Activated CD4-positive, alpha-beta T cell treated with anti-CD3 and anti-CD28 coated beads for 48 hours (primary cell): Measurements from ENCODE around the gene FAS.

Experiments
- DNase-seq: peaks from one replicate; pipeline ENCODE4 v3.0.0-alpha.2; 2020

FAS gene

DNA sequence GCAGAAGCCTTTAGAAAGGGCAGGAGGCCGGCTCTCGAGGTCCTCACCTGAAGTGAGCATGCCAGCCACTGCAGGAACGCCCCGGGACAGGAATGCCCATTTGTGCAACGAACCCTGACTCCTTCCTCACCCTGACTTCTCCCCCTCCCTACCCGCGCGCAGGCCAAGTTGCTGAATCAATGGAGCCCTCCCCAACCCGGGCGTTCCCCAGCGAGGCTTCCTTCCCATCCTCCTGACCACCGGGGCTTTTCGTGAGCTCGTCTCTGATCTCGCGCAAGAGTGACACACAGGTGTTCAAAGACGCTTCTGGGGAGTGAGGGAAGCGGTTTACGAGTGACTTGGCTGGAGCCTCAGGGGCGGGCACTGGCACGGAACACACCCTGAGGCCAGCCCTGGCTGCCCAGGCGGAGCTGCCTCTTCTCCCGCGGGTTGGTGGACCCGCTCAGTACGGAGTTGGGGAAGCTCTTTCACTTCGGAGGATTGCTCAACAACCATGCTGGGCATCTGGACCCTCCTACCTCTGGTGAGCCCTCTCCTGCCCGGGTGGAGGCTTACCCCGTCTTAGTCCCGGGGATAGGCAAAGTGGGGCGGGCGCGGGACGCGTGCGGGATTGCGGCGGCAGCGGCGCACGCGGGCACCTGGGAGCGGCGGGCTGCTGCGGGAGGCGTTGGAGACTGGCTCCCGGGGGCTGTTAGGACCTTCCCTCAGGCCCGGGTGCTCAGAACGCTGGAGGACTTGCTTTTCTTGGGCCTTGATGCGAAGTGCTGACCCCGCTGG is at the start of gene FAS:
FAS (plus strand) TSS at position 415 of the 777 bp plus-strand sequence; CDS start at position 494, 79 bp downstream.
- peak; percentile 83 for DNase-seq

GRCh38 chr10:88941026-88941425 is 49.6 kb upstream of the FAS start:
- no peak for DNase-seq

DNA sequence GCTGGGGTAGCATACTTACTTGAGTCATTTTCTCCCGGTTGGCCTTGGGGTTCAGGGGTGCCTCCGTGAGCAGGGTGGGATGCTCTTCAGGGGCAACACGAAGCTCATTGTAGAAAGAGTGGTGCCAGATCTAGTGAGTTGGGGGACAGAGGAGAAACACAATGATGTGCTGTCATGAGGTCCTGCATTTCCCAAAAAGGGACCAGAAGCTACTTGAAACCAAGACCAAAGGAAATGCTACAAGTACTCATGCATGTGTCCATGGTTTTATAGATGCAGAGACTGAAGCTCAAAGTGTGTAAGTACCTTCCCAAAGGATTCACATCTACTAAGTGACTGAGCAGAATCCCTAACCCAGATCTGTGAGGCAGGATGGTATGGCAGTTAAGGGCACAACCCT is 46.8 kb upstream of the FAS start:
- DNase-seq: no peak

- DNase-seq: no peak
These were observed 45.8 kb upstream of the FAS start for GRCh38 chr10:88944813-88945212.

GRCh38 chr10:88946200-88946599 is 44.4 kb upstream of the FAS start:
- no peak for DNase-seq

GRCh38 chr10:88946965-88947590 is 43.5 kb upstream of the FAS start:
- no peak for DNase-seq

DNA sequence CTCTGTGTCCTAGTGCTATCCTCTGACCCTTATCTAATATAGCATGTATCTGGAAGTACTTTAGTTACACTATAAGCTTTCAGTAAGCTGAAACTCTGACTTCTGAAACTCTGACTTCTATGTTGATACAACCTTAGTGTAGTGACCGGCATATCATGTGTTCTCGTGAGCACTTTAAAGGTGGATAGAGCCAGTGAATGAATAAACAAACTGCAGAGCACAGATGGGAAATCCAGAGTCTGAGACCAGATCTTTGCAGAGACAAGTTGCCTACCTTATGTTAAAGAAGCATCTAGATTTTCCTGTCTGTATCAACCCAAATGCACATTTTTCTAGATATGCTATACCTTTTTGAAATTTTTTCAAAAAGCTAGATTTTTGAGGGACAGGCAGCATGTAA is 41.5 kb upstream of the FAS start:
- DNase-seq: no peak

GRCh38 chr10:88949912-88950837 is 40.4 kb upstream of the FAS start:
- no peak for DNase-seq

DNA sequence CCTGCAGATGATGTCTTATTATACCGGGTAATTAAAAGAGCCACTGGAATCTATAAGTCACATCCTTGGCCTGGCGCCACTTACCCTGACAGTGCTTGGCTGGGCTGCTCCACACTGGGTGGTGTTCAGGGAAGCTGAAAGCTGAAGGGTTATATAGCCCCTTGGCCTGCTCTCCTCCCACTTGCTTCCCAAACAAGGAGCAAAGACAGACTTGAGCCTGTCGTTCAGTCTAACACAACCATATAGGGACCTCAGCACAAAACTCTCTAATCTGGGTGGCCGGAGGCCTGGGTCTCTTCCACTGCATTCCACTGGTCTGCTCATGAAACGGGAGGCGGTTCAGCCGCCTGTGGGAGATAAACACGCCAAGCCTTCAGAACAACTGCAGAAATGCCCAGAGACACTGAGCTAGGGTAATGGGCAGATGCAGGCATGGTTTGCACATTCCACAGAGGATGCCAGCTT is 37.9 kb upstream of the FAS start, which contains the start of gene ACTA2:
ACTA2 (minus strand) TSS at position 127 of the 465 bp plus-strand sequence. CDS start 3,843 bp downstream, outside the sequence.
- no peak for DNase-seq

DNA sequence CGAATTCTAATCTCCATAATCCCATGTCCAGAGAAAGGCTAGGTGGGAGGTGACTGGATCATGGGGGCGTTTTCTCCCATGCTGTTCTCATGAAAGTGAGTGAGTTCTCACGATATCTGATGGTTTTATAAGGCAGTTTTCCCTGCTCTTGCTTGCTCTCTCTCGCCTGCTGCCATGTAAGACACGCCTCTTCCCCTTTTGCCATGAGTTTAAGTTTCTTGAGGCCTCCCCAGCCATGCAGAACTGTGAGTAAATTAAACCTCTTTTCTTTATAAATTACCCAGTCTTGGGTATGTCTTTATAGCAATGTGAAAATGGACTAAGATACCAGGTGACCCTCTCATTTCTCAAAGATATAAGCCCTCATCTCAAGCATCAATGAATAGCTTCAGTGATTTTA is 36.9 kb upstream of the FAS start:
- DNase-seq: no peak

- DNase-seq: no peak
These were observed 36.0 kb upstream of the FAS start for GRCh38 chr10:88954458-88955083.

GRCh38 chr10:88957381-88957780 is 33.2 kb upstream of the FAS start:
- no peak for DNase-seq

- DNase-seq: no peak
These were observed 31.9 kb upstream of the FAS start for GRCh38 chr10:88958721-88959120.

- peak; percentile 14 for DNase-seq
These were observed 29.8 kb upstream of the FAS start for GRCh38 chr10:88960802-88961201.

- DNase-seq: no peak
These were observed 29.3 kb upstream of the FAS start for GRCh38 chr10:88961266-88961665.

DNA sequence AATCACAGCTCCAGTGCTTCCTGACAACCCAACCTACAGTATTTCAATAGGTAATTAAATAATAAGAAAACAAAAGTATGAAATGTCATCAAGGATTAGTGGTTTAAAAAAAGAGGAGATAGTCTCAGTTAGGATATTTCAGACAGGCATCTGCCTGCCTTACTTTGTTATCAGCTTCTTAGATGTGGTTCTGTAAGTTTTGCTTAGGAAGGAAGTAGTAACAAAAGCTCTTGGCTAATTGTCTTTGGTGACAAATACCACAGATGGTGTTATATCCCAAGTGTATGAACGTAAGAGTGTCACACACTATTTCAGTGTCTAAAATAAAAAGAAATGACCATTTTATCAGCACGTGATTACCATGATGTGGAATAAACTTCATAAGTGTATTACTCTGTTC is 28.3 kb upstream of the FAS start:
- no peak for DNase-seq

GRCh38 chr10:88963318-88963717 is 27.3 kb upstream of the FAS start:
- DNase-seq: no peak

- no peak for DNase-seq
These were observed 26.2 kb upstream of the FAS start for GRCh38 chr10:88964360-88964759.

DNA sequence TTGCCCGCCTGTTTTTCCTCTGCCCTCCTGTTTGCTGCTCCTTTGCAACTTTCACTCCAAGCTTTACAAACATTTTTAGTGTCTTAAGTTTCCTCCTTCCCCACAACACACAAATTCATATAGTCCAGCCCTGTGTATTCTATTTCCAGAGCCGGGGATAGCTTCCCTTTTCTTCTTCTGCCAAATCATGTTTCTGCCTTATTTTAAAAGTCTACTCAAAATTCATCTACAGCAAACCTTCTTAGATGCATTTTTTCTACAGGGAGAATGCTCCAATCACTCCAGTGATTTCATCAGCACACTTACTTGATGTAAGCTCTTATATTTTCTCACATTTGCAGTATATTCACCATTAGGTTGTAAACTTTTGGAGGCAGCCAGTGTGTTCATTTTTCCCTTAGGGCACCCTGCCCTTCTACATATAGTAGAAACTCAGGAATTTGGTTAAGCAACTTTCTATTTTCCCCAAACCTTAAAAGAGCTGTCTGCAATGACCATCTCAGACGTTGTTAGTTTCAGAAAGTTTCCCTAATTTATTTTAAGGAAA is 25.7 kb upstream of the FAS start:
- no peak for DNase-seq

- no peak for DNase-seq
These were observed 23.8 kb upstream of the FAS start for GRCh38 chr10:88966797-88967196.

DNA sequence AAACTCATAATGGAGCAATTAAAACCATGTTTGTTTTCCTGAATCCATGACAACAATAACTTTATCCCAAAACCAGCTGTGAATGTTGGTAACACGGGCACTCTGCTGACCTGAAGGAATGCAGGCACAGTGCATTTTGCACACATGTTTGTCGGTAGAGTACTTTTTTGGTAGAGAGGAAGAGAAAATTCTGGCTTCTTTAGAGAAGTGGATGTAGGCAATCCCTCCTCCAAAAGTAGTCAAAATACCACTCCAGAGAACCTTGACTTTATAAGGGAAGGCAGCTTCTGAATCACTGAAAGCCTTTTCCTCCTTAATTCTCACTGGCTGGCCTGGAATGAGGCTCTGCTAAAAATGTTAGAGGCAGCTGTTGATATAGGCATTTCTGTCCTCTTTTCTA is 22.2 kb upstream of the FAS start:
- DNase-seq: no peak
